Measurements from ENCODE around the gene CYB5R2. TPM values are rescaled to one million over a fixed set of nuclear protein-coding genes. Genes with fewer than 3 reads are reported as not detected.

CYB5R2 gene
- total and polyA plus RNA-seq, 2 donors (not counting 1 experiment from before 2014, with no cell fraction given): 1.4 to 4.8 TPM

DNA sequence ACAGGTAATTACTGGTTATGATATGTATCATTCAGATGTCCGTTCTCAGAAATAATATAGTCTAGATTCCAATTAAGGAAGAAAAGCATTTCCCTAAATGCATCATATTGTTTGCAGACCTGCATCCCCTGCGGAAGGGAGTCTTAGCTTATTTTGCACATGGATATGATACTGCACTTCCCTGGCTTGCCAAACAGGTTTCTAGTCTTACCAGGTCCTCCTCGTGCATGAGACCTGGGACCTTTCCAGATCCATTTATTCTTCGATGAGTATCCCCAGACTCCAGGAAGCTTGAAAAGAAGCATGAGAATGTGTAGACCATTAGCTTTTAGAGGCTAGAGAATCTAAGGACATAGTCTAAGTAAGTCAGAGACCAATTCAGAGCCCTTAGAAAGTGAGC is 30.6 kb downstream of the CYB5R2 start:
- CTCF ChIA-PET: interaction anchor here (0.7 to 1.0 kb wide), 2 partner anchors 22 to 97 kb away, joined by 3 read pairs; no protein-coding TSS in a partner anchor
- H3K27ac Mint-ChIP-seq: no peak overlapping the region

GRCh38 chr11:7640816-7641215 is 32.5 kb downstream of the CYB5R2 start:
- no CpG with 5 or more reads among the region's 6 CpGs for WGBS (ENCODE audit: insufficient coverage)
- ChIA-PET CTCF (no interaction called here), POLR2A (no interaction called here)
- H3K27me3 Mint-ChIP-seq: no peaks in the 10 kb centered on the region
- Histone ChIP-seq H3K4me1 (ENCODE audit: control insufficient read depth in 2 of 2, insufficient read depth in 2 of 2, low read length in 2 of 2) (peaks cover 0 to 6% of the 10 kb centered on the region in 2 donors), H3K4me2 (replicated peaks; ENCODE audit: low read depth, low read length, poor library complexity, severe bottlenecking) (no peak overlapping the region), H4K20me1 (ENCODE audit: control insufficient read depth, insufficient read depth, low read length, poor library complexity, severe bottlenecking) (no peaks in the 10 kb centered on the region), H3K36me3 (replicated peaks in 1 of 2; ENCODE audit: control extremely low read depth in 1 of 2, control insufficient read depth in 1 of 2, extremely low read depth in 1 of 2, insufficient read depth in 2 of 2, low read length in 1 of 2) (peaks cover 2 to 59% of the 10 kb centered on the region in 2 experiments), H3K9me3 (ENCODE audit: control extremely low read depth in 1 of 3, control insufficient read depth in 2 of 3, insufficient read depth in 1 of 3, low read length in 2 of 3) (no peaks in the 10 kb centered on the region), H3K4me3 (ENCODE audit: control extremely low read depth in 1 of 5, extremely low read depth in 1 of 5, insufficient read depth in 1 of 5, low read depth in 2 of 5, low read length in 4 of 5) (no peak overlapping the region), H3K79me2 (ENCODE audit: control insufficient read depth, insufficient read depth, low read length) (no peaks in the 10 kb centered on the region), H3K27ac (ENCODE audit: low read length in 2 of 2) (no peak overlapping the region), H3K9ac (ENCODE audit: low read length) (no peak overlapping the region), H2AFZ (ENCODE audit: insufficient read depth, low read depth, low read length, poor library complexity, severe bottlenecking) (no peak overlapping the region), H3K27me3 (replicated peaks in 1 of 4; ENCODE audit: control extremely low read depth in 1 of 4, control insufficient read depth in 3 of 4, insufficient read depth in 4 of 4, low read length in 3 of 4) (no peaks in the 10 kb centered on the region)
- H3K4me3 Mint-ChIP-seq: no peak overlapping the region
- intact Hi-C loops (cut with micrococcal nuclease): no loop called here
- TF ChIP-seq CTCF (IDR thresholded peaks at IDR 0.05) (no peak), EZH2 (IDR thresholded peaks at IDR 0.05; ENCODE audit: borderline replicate concordance, insufficient read depth, low read depth, low read length, poor library complexity, severe bottlenecking) (no peak)
- ATAC-seq (ENCODE audit: low read depth): no peak
- no peaks in the 10 kb centered on the region for H3K9me3 Mint-ChIP-seq (ENCODE audit: insufficient read depth)
- peaks cover 6% of the 10 kb centered on the region for H3K4me1 Mint-ChIP-seq
- H3K27ac Mint-ChIP-seq: no peak overlapping the region
- no peak for DNase-seq

More for the DNA sequence above, 30.6 kb downstream of the CYB5R2 start:
- Histone ChIP-seq H3K36me3 (replicated peaks in 1 of 2; ENCODE audit: control extremely low read depth in 1 of 2, control insufficient read depth in 1 of 2, extremely low read depth in 1 of 2, insufficient read depth in 2 of 2, low read length in 1 of 2) (peaks cover 2 to 49% of the 10 kb centered on the region in 2 experiments), H3K4me2 (replicated peaks; ENCODE audit: low read depth, low read length, poor library complexity, severe bottlenecking) (no peak overlapping the region), H3K27ac (ENCODE audit: low read length in 2 of 2) (no peak overlapping the region), H2AFZ (ENCODE audit: insufficient read depth, low read depth, low read length, poor library complexity, severe bottlenecking) (no peak overlapping the region), H3K9ac (ENCODE audit: low read length) (no peak overlapping the region), H4K20me1 (ENCODE audit: control insufficient read depth, insufficient read depth, low read length, poor library complexity, severe bottlenecking) (no peaks in the 10 kb centered on the region), H3K4me1 (ENCODE audit: control insufficient read depth in 2 of 2, insufficient read depth in 2 of 2, low read length in 2 of 2) (peaks cover 0 to 6% of the 10 kb centered on the region in 2 donors), H3K9me3 (ENCODE audit: control extremely low read depth in 1 of 3, control insufficient read depth in 2 of 3, insufficient read depth in 1 of 3, low read length in 2 of 3) (no peaks in the 10 kb centered on the region), H3K4me3 (ENCODE audit: control extremely low read depth in 1 of 5, extremely low read depth in 1 of 5, insufficient read depth in 1 of 5, low read depth in 2 of 5, low read length in 4 of 5) (no peak overlapping the region), H3K27me3 (replicated peaks in 1 of 4; ENCODE audit: control extremely low read depth in 1 of 4, control insufficient read depth in 3 of 4, insufficient read depth in 4 of 4, low read length in 3 of 4) (no peaks in the 10 kb centered on the region), H3K79me2 (ENCODE audit: control insufficient read depth, insufficient read depth, low read length) (no peaks in the 10 kb centered on the region)
- POLR2A ChIA-PET: no interaction called here
- intact Hi-C loops (cut with micrococcal nuclease): no loop called here
- no peak overlapping the region for H3K4me3 Mint-ChIP-seq
- DNase-seq: no peak
- peaks cover 6% of the 10 kb centered on the region for H3K4me1 Mint-ChIP-seq
- no peaks in the 10 kb centered on the region for H3K27me3 Mint-ChIP-seq
- ATAC-seq (ENCODE audit: low read depth): no peak
- no peaks in the 10 kb centered on the region for H3K9me3 Mint-ChIP-seq (ENCODE audit: insufficient read depth)
- WGBS (ENCODE audit: insufficient coverage): 100% methylated on average over 2 of the region's 4 CpGs
- TF ChIP-seq CTCF (IDR thresholded peaks at IDR 0.05): no peak
- TF ChIP-seq EZH2 (IDR thresholded peaks at IDR 0.05; ENCODE audit: borderline replicate concordance, insufficient read depth, low read depth, low read length, poor library complexity, severe bottlenecking): no peak
